ELR (cell line): ENCODE measurements around the gene NR5A1.

ENCODE experiments used
- DNase-seq: peaks from one replicate; pipeline ENCODE4 v3.0.0-alpha.2; 2015; ENCODE audit warnings: low read depth

NR5A1 gene

DNA sequence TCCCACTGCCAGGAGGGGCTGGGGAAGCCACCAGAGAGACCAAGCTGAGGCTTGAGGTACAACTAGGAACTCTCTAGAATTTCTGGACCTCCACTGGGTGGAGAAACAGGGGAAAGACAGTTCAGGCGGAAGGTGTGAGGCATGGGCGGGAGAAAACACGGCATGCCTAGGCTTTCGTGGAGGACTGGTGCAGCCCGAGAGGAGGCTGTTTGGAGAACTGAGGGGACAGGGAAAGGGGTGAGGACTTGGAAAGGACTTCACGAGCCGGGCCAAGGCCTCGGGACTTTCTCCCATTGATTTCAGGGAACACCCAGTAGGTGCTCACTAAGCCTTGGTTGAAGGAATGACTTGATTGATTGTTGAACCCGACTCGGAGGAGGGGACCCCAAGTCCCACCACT lies 66.4 kb downstream of the NR5A1 start:
- no peak for DNase-seq

DNA sequence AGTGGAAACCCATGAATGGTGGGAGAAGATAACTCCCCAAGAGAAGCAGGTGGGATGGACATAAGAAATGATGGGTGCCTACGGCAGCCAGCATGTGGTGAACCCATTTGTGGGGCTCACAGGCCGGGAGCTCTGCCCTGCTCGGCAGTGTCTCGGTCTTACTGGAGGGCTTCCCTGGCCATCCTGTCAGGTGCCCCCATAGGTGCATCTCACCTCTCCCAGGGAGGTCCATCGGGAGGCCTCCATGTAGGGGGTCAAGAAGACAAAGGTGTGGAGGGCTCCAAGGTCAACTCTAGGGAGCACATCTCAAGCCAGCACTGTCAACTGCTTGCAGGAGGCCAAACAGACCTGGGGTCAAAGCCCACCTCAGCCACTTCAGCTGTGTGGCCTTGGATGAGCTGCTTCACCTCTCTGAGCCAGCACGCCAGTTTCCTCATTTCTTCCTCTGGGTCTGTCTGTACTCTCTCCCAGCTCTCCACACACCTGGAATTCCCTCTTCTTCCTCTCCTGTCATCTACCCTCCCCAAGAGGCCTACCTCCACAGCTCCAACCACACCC lies 67.4 kb downstream of the NR5A1 start:
- DNase-seq = no peak

DNA sequence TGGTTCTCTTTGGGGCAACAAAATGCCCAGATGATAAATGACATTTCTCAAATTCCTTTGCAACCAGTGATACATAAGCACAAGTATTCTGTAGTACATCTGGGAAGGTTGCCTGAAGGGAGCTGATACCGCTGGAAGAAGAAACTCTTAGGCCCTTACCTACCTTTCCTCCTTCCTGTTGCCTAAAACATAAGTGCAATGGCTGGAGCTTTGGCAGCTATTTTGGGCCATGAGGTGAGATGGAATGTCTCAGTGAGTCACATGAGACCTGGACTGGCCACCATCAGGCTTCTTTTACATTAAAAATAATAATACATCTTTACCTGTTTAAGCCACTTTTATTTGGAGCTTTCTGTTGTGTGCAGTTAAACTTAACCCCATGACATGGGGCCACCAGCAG lies 68.1 kb downstream of the NR5A1 start:
- no peak for DNase-seq

DNA sequence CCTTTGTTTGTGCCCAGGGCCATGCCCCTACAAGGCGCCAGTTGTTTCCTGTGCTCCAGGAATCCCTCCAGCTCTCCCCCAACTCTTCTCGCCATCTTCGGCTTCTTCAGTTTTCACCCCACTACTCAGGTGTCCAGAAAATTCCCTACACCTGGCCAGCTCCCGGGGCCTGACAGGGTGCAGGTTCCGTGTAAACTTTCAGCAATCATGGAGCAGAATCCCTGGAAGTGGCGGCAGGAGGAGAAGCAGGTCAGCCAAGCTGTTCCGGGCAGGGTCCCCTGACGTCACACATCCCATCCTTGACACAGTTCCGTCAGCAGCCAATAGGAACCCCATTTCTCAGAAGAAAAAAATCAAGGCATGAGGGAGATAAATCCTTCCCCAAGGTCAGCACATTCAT lies 69.1 kb downstream of the NR5A1 start:
- DNase-seq = no peak

DNA sequence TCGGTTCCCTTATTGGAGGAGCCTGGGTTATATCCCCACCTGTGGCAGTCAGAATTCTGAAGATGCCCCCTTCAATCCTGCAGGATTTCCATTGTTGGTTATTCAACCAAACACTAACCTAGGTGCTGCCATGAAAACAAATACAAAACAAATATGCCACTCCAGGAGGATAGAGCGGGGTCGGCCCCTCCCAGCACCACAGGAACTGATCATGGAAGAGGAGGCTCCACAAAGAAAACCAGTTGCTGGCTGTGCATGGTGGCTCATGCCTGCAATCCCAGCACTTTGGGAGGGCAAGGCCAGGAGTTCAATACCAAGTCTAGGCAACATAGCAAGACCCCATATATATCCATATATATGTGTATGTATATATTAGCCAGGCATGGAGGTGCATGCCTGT lies 70.1 kb downstream of the NR5A1 start:
- no peak for DNase-seq

DNA sequence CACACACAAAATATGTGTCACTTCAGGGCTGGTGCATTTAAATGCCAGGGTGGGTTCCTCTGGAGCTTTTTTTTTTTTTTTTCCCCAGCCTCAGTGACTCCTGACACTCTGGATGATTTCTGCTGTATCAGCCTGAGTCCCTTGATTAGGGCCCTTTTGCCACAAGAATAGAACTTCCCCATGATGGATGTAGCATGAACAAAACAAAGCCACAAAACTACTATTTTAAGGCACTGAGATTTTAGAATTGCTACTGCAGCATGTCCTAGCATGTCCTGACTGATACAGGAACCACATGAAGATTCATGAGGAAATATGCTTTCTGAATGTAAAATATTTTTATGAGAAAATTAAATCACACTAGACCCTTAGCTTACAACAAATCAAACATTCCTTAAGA lies 70.9 kb downstream of the NR5A1 start:
- DNase-seq = no peak
